ENCODE data around the gene DNAH17.

DNAH17 gene

GRCh38 chr17:78426293-78426879, 150.8 kb downstream of the DNAH17 start:
- no peak for DNase-seq

- no peak for DNase-seq
These were observed 151.8 kb downstream of the DNAH17 start for GRCh38 chr17:78425429-78425828.

GRCh38 chr17:78423961-78424675, 153.1 kb downstream of the DNAH17 start:
- DNase-seq = no peak

GRCh38 chr17:78422872-78423588, 154.2 kb downstream of the DNAH17 start:
- DNase-seq = no peak

GRCh38 chr17:78422267-78422605, 155.0 kb downstream of the DNAH17 start:
- no peak for DNase-seq

- no peak for DNase-seq
These were observed 155.5 kb downstream of the DNAH17 start for GRCh38 chr17:78421534-78422266.

- DNase-seq = no peak
These were observed 156.1 kb downstream of the DNAH17 start for GRCh38 chr17:78421084-78421533.

GRCh38 chr17:78419970-78420815, 157.0 kb downstream of the DNAH17 start:
- DNase-seq = no peak

- no peak for DNase-seq
These were observed 158.7 kb downstream of the DNAH17 start for GRCh38 chr17:78418326-78419026.

- no peak for DNase-seq
These were observed 159.7 kb downstream of the DNAH17 start for GRCh38 chr17:78417531-78417909.

GRCh38 chr17:78416791-78417530, 160.2 kb downstream of the DNAH17 start:
- no peak for DNase-seq

- no peak for DNase-seq
These were observed 161.1 kb downstream of the DNAH17 start for GRCh38 chr17:78415821-78416711.

GRCh38 chr17:78414178-78415162, 162.7 kb downstream of the DNAH17 start:
- DNase-seq = no peak

- no peak for DNase-seq
These were observed 164.8 kb downstream of the DNAH17 start for GRCh38 chr17:78412403-78412802.

GRCh38 chr17:78411241-78411857, 165.8 kb downstream of the DNAH17 start:
- no peak for DNase-seq

- peak; percentile 33 for DNase-seq
These were observed 167.8 kb downstream of the DNAH17 start for GRCh38 chr17:78409191-78409928.

- DNase-seq = no peak
These were observed 168.6 kb downstream of the DNAH17 start for GRCh38 chr17:78408476-78409050.
